ENCODE results near the gene PDXDC1.

DNA sequence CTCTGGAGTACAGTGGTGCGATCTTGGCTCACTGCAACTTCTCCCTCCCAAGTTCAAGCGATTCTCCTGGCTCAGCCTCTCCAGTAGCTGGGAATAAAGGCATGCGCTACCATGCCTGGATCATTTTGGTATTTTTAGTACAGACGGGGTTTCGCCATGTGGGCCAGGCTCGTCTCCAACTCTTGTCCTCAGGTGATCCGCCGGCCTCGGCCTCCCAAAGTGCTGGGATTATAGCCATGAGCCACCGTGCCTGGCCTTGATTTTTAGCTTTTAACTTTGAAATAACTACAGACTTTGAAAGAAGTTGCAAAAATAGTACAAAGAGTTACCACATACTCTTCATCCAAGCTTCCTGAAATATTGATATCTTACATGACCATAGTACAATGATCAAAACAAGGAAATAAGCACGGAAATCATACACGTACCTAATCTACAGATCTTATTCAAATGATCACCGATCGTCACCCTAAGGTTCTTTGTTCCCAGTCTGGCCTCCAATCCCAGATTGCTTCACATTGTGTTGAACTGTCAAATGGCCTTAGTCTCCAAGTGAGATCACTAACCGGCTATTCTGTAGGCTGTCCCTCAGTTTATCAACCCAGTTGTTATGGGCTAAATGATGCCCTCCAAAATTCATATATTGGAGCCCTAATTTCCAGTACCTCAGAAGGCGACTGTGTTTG lies 19.1 kb upstream of the PDXDC1 start:
- no peak for TF ChIP-seq POLR2AphosphoS5 (IDR thresholded peaks at IDR 0.05)
- TF ChIP-seq, protein P1, sequence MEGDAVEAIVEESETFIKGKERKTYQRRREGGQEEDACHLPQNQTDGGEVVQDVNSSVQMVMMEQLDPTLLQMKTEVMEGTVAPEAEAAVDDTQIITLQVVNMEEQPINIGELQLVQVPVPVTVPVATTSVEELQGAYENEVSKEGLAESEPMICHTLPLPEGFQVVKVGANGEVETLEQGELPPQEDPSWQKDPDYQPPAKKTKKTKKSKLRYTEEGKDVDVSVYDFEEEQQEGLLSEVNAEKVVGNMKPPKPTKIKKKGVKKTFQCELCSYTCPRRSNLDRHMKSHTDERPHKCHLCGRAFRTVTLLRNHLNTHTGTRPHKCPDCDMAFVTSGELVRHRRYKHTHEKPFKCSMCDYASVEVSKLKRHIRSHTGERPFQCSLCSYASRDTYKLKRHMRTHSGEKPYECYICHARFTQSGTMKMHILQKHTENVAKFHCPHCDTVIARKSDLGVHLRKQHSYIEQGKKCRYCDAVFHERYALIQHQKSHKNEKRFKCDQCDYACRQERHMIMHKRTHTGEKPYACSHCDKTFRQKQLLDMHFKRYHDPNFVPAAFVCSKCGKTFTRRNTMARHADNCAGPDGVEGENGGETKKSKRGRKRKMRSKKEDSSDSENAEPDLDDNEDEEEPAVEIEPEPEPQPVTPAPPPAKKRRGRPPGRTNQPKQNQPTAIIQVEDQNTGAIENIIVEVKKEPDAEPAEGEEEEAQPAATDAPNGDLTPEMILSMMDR (IDR thresholded peaks at IDR 0.05), result no peak

Data from gastroesophageal sphincter (tissue), 3 donors.